Upper lobe of left lung (tissue), 4 donors: Measurements from ENCODE around the gene PPP1R14D.

Experiments
- POLR2A ChIP-seq, 4 donors: fragments of 450-650 bp; IDR thresholded peaks; one replicate each; pipeline ENCODE4 v1.5.1; 2016 to 2017; ENCODE audit warnings: antibody characterized with exemption in 4 of 4, mild to moderate bottlenecking in 2 of 4
- POLR2AphosphoS5 ChIP-seq, 2 donors: sonication (generic); formaldehyde crosslinking; IDR thresholded peaks; one replicate each; pipeline ENCODE4 v1.5.1; 2017; ENCODE audit warnings: antibody characterized with exemption in 2 of 2
- TF ChIP-seq, protein P1 (sequence below), 6 experiments: fragments of 450-650 bp in 4 of 6; fragments of 200-600 bp in 2 of 6; sonication (generic) in 2 of 6; IDR thresholded peaks; one replicate each; pipeline ENCODE4 v1.5.1; 2016 to 2019; ENCODE audit warnings: antibody characterized with exemption in 6 of 6

DNA sequence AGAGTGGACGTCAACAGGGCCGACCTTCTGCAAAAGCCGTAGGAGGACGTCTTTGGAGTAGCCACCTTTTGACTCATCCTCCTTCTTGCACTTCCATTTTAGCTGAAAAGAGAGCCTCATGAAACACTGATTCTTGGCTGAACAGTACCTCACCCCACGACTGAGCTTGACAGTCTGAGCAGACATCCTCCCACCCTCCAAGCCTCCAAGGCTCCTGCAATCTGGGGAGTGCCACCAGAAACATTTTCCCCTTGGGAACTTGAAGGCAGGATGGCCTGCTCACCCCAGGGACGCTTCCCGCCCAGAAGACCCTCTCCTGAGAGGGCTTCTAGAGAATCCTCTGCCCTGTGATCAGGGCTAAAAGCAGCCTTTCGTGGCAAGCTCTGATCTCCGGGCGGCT, 53.5 kb downstream of the PPP1R14D start:
- TF ChIP-seq, protein P1, sequence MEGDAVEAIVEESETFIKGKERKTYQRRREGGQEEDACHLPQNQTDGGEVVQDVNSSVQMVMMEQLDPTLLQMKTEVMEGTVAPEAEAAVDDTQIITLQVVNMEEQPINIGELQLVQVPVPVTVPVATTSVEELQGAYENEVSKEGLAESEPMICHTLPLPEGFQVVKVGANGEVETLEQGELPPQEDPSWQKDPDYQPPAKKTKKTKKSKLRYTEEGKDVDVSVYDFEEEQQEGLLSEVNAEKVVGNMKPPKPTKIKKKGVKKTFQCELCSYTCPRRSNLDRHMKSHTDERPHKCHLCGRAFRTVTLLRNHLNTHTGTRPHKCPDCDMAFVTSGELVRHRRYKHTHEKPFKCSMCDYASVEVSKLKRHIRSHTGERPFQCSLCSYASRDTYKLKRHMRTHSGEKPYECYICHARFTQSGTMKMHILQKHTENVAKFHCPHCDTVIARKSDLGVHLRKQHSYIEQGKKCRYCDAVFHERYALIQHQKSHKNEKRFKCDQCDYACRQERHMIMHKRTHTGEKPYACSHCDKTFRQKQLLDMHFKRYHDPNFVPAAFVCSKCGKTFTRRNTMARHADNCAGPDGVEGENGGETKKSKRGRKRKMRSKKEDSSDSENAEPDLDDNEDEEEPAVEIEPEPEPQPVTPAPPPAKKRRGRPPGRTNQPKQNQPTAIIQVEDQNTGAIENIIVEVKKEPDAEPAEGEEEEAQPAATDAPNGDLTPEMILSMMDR (IDR thresholded peaks at IDR 0.05): no peak
- no peak for TF ChIP-seq POLR2A (IDR thresholded peaks at IDR 0.05)
- no peak for TF ChIP-seq POLR2AphosphoS5 (IDR thresholded peaks at IDR 0.05)
